Bladder microvascular endothelial cell (primary cell): ENCODE data around the gene BOK. TPM values are rescaled to one million over a fixed set of nuclear protein-coding genes. Genes with fewer than 3 reads are reported as not detected.

Source experiments
- total RNA-seq: library from RNA; depleted of rRNA; stranded (reverse); fragments of >200 nt; gene quantifications from 2 replicates; pipeline ENCODE4 v1.2.3, GENCODE V29; 2014

The BOK gene, protein sequence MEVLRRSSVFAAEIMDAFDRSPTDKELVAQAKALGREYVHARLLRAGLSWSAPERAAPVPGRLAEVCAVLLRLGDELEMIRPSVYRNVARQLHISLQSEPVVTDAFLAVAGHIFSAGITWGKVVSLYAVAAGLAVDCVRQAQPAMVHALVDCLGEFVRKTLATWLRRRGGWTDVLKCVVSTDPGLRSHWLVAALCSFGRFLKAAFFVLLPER
- total RNA-seq = 34.8 and 102 TPM in 2 replicates

DNA sequence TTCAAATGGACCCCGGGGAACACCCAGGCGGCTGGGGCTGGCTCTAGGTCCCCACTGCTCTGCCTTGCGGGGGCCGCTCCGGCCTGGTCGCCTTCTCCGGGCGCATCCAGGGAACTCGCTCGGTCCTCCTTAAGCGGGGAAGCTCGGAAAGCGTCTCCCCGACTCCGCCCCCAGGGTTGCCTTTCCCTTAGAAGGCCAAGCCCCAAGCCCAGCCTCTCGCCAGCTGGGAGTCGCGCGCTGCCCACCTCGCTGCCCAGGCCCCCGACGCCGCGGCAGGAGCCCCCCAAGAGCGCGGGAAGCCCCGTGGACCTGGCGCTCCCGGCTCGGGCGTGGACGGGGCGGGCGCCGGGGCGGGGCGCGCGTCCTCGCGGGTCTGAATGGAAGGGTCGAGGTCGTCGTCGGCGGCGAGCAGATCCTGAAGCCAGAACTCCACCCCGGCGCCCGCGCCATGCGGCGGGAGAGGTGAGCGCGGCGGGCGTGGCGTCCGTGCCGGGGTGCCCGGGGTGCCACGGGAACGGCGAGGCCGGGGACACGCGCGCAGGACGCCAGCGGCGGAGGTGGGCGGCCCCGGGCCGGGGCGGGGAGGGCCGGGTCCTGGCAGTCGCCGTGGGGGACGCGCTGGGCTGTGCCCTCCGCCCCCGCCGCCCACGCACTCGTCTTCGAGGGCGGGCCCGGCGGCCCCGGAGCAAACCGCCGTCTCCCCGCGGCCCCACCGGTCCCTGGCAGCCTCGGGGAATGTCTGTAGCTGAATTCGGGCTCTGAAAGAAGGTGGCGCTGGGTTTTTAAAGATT is at the start of gene BOK:
TSS of gene BOK (plus strand) at position 214 of the 791 bp plus-strand sequence. CDS start 739 bp downstream, outside the sequence.

Other genes starting within 250 kb of the BOK start
- gene HDLBP, start 243.1 kb upstream of the BOK start, total RNA-seq = 522 and 840 TPM in 2 replicates
- gene SEPTIN2, start 242.8 kb upstream of the BOK start, total RNA-seq = 384 and 653 TPM in 2 replicates
- gene FARP2, start 202.5 kb upstream of the BOK start, total RNA-seq = 17.8 and 50.5 TPM in 2 replicates
- gene STK25, start 50.2 kb upstream of the BOK start, total RNA-seq = 359 and 519 TPM in 2 replicates
- gene THAP4, start 78.4 kb downstream of the BOK start, total RNA-seq = 31.9 and 36.4 TPM in 2 replicates
- gene ATG4B, start 78.9 kb downstream of the BOK start, total RNA-seq = 30.8 and 121 TPM in 2 replicates
- gene DTYMK, start 128.1 kb downstream of the BOK start, total RNA-seq = 22.0 and 42.3 TPM in 2 replicates
- gene ING5, start 143.3 kb downstream of the BOK start, total RNA-seq = 16.4 and 28.6 TPM in 2 replicates
- 10.7 and 15.9 TPM in 2 replicates for gene D2HGDH, start 175.9 kb downstream of the BOK start, total RNA-seq
- gene GAL3ST2, start 218.1 kb downstream of the BOK start, total RNA-seq = not detected in 2 replicates